ENCODE data around the gene DCUN1D2.

Gene DCUN1D2

GRCh38 chr13:113420232-113420631 is 70.3 kb downstream of the DCUN1D2 start:
- Histone ChIP-seq H3K9ac (ENCODE audit: low read length) (no peak overlapping the region), H3K36me3 (ENCODE audit: control insufficient read depth, insufficient read depth, low read length) (no peaks in the 10 kb centered on the region), H3K27me3 (ENCODE audit: control insufficient read depth, insufficient read depth, low read length) (peaks cover 4% of the 10 kb centered on the region; the same call in 1 of the 2 replicates), H3K4me1 (ENCODE audit: control insufficient read depth, insufficient read depth, low read length) (peaks cover 18% of the 10 kb centered on the region; the same call in 1 of the 2 replicates), H3K9me3 (ENCODE audit: control insufficient read depth, insufficient read depth, low read depth, low read length) (no peaks in the 10 kb centered on the region), H3K4me3 (ENCODE audit: low read depth, low read length) (no peak overlapping the region), H3K27ac (ENCODE audit: low read depth, low read length) (no peak overlapping the region)

GRCh38 chr13:113419531-113420193 is 70.8 kb downstream of the DCUN1D2 start:
- Histone ChIP-seq H3K4me1 (ENCODE audit: control insufficient read depth, insufficient read depth, low read length) (peaks cover 18% of the 10 kb centered on the region; the same call in 1 of the 2 replicates), H3K27me3 (ENCODE audit: control insufficient read depth, insufficient read depth, low read length) (peaks cover 4% of the 10 kb centered on the region; the same call in 1 of the 2 replicates), H3K9ac (ENCODE audit: low read length) (no peak overlapping the region), H3K36me3 (ENCODE audit: control insufficient read depth, insufficient read depth, low read length) (no peaks in the 10 kb centered on the region), H3K27ac (ENCODE audit: low read depth, low read length) (no peak overlapping the region), H3K9me3 (ENCODE audit: control insufficient read depth, insufficient read depth, low read depth, low read length) (no peaks in the 10 kb centered on the region), H3K4me3 (ENCODE audit: low read depth, low read length) (no peak overlapping the region)

DNA sequence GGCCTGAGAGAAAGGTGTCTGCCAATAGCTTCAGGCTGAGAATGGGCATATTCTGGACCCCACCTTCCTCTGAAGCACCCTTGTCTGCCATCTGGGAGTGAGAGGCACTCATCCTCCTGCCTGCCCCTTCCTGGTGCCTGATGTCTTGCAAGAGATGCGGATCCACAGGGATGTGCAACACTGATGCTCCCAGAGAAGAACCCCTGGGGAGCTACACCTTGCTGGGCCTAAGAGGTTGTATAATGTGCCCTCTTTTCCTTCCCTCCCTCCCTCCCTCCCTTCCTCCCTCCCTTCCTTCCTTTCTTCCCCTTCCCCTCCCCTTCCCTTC is 71.8 kb downstream of the DCUN1D2 start:
- H3K4me1 ChIP-seq (ENCODE audit: control insufficient read depth, insufficient read depth, low read length): peaks cover 22% of the 10 kb centered on the region; the same call in 1 of the 2 replicates
- H3K27ac ChIP-seq (ENCODE audit: low read depth, low read length): no peak overlapping the region
- no peaks in the 10 kb centered on the region for H3K9me3 ChIP-seq (ENCODE audit: control insufficient read depth, insufficient read depth, low read depth, low read length)
- H3K9ac ChIP-seq (ENCODE audit: low read length): no peak overlapping the region
- peaks cover 4% of the 10 kb centered on the region; the same call in 1 of the 2 replicates for H3K27me3 ChIP-seq (ENCODE audit: control insufficient read depth, insufficient read depth, low read length)
- no peak overlapping the region for H3K4me3 ChIP-seq (ENCODE audit: low read depth, low read length)
- H3K36me3 ChIP-seq (ENCODE audit: control insufficient read depth, insufficient read depth, low read length): no peaks in the 10 kb centered on the region

- Histone ChIP-seq H3K4me3 (ENCODE audit: low read depth, low read length) (no peak overlapping the region), H3K27ac (ENCODE audit: low read depth, low read length) (no peak overlapping the region), H3K27me3 (ENCODE audit: control insufficient read depth, insufficient read depth, low read length) (peaks cover 4% of the 10 kb centered on the region; the same call in 1 of the 2 replicates), H3K9ac (ENCODE audit: low read length) (no peak overlapping the region), H3K36me3 (ENCODE audit: control insufficient read depth, insufficient read depth, low read length) (no peaks in the 10 kb centered on the region), H3K9me3 (ENCODE audit: control insufficient read depth, insufficient read depth, low read depth, low read length) (no peaks in the 10 kb centered on the region), H3K4me1 (ENCODE audit: control insufficient read depth, insufficient read depth, low read length) (peaks cover 18% of the 10 kb centered on the region; the same call in 1 of the 2 replicates)
These were observed 72.4 kb downstream of the DCUN1D2 start for GRCh38 chr13:113417836-113418721.

DNA sequence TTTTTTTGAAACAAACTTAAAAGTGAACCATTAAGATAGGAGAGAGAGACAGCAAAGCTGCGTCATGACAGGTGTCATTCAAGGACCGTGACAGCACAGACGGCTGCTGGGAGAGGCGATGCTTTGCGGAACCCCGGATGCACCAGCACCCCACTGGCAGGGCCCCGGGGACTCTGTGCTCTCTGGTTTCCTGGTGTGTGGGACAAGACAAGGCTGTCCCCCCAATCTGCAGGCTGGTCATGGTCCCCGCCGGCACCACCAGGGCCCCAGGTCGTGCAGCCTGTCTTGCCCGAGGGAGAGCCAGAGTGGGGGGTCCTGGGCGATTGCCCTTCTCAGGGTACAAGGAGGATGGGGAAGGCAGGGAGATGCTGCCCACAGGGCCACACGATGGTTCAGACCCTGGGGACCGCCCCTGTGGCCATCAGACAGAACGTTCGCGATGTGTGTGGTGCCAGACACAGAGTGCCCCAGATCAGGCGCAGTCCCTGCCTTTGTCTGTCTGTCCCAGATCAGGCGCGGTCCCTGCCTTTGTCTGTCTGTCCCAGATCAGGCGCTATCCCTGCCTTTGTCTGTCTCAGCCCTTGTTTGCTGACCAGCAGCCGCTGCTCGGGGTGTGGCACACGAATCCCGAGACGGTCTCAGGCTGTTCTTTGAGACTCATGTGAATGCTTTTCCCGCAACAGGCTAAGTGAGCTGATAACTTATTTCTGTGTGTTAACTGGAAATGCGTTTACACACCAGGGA is 73.3 kb downstream of the DCUN1D2 start:
- H3K4me3 ChIP-seq (ENCODE audit: low read depth, low read length): no peak overlapping the region
- H3K9me3 ChIP-seq (ENCODE audit: control insufficient read depth, insufficient read depth, low read depth, low read length): no peaks in the 10 kb centered on the region
- peaks cover 10% of the 10 kb centered on the region; the same call in 1 of the 2 replicates for H3K4me1 ChIP-seq (ENCODE audit: control insufficient read depth, insufficient read depth, low read length)
- H3K36me3 ChIP-seq (ENCODE audit: control insufficient read depth, insufficient read depth, low read length): no peaks in the 10 kb centered on the region
- no peak overlapping the region for H3K9ac ChIP-seq (ENCODE audit: low read length)
- peaks cover 4% of the 10 kb centered on the region; the same call in 1 of the 2 replicates for H3K27me3 ChIP-seq (ENCODE audit: control insufficient read depth, insufficient read depth, low read length)
- H3K27ac ChIP-seq (ENCODE audit: low read depth, low read length): no peak overlapping the region

- H3K36me3 ChIP-seq (ENCODE audit: control insufficient read depth, insufficient read depth, low read length): no peaks in the 10 kb centered on the region
- H3K27me3 ChIP-seq (ENCODE audit: control insufficient read depth, insufficient read depth, low read length): peaks cover 4% of the 10 kb centered on the region; the same call in 1 of the 2 replicates
- H3K9ac ChIP-seq (ENCODE audit: low read length): no peak overlapping the region
- H3K27ac ChIP-seq (ENCODE audit: low read depth, low read length): no peak overlapping the region
- no peaks in the 10 kb centered on the region for H3K9me3 ChIP-seq (ENCODE audit: control insufficient read depth, insufficient read depth, low read depth, low read length)
- H3K4me1 ChIP-seq (ENCODE audit: control insufficient read depth, insufficient read depth, low read length): peaks cover 3% of the 10 kb centered on the region; the same call in 1 of the 2 replicates
- H3K4me3 ChIP-seq (ENCODE audit: low read depth, low read length): no peak overlapping the region
These were observed 74.7 kb downstream of the DCUN1D2 start for GRCh38 chr13:113415825-113416224.

DNA sequence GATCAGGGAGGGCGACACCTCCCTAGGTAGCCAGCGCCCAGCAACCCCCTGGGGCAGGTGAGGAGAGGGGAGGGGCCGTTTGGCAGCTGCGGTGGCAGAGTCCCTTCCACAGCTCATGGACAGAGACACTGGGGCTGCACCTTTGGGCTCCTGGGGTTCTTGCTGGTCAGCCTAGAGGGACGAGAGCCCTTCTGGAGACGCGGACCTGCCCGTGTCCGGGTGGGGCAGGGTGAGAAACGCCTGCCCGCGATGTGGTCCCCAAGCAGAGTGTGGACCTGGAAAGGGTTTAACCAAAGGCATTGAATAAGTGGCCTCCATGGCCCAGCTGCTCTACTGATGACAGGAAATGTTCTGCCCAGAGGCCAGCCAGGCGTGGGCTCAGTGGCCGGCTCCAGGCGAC is 75.5 kb downstream of the DCUN1D2 start:
- Histone ChIP-seq H3K4me3 (ENCODE audit: low read depth, low read length) (no peak overlapping the region), H3K4me1 (ENCODE audit: control insufficient read depth, insufficient read depth, low read length) (peaks cover 3% of the 10 kb centered on the region; the same call in 1 of the 2 replicates), H3K9ac (ENCODE audit: low read length) (no peak overlapping the region), H3K36me3 (ENCODE audit: control insufficient read depth, insufficient read depth, low read length) (no peaks in the 10 kb centered on the region), H3K9me3 (ENCODE audit: control insufficient read depth, insufficient read depth, low read depth, low read length) (no peaks in the 10 kb centered on the region), H3K27me3 (ENCODE audit: control insufficient read depth, insufficient read depth, low read length) (peaks cover 4% of the 10 kb centered on the region; the same call in 1 of the 2 replicates), H3K27ac (ENCODE audit: low read depth, low read length) (no peak overlapping the region)

DNA sequence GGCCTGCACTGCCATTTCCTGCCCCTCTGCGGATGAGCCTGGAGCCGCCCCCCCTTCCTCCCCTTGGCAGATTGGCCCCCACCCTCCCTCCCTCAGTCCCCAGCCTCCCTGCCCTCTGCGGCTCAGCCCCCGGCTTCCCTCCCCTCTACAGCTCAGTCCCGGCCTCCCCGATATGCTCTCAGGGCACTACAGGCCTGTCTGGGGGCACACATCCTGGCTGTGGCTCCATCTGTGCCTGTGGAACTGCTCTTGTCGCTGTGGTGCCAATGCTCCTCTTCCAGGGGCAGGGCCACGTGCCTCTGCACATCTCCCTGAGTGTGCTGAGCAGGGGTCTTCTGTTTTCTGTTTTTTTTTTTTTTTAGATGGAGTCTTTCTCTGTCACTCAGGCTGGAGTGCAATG is 76.2 kb downstream of the DCUN1D2 start:
- Histone ChIP-seq H3K9me3 (ENCODE audit: control insufficient read depth, insufficient read depth, low read depth, low read length) (no peaks in the 10 kb centered on the region), H3K4me1 (ENCODE audit: control insufficient read depth, insufficient read depth, low read length) (peaks cover 3% of the 10 kb centered on the region; the same call in 1 of the 2 replicates), H3K9ac (ENCODE audit: low read length) (no peak overlapping the region), H3K27me3 (ENCODE audit: control insufficient read depth, insufficient read depth, low read length) (peaks cover 4% of the 10 kb centered on the region; the same call in 1 of the 2 replicates), H3K4me3 (ENCODE audit: low read depth, low read length) (no peak overlapping the region), H3K36me3 (ENCODE audit: control insufficient read depth, insufficient read depth, low read length) (no peaks in the 10 kb centered on the region), H3K27ac (ENCODE audit: low read depth, low read length) (no peak overlapping the region)

GRCh38 chr13:113413898-113414282 is 76.6 kb downstream of the DCUN1D2 start:
- peaks cover 4% of the 10 kb centered on the region; the same call in 1 of the 2 replicates for H3K27me3 ChIP-seq (ENCODE audit: control insufficient read depth, insufficient read depth, low read length)
- peaks cover 3% of the 10 kb centered on the region; the same call in 1 of the 2 replicates for H3K4me1 ChIP-seq (ENCODE audit: control insufficient read depth, insufficient read depth, low read length)
- no peak overlapping the region for H3K4me3 ChIP-seq (ENCODE audit: low read depth, low read length)
- no peak overlapping the region for H3K9ac ChIP-seq (ENCODE audit: low read length)
- H3K9me3 ChIP-seq (ENCODE audit: control insufficient read depth, insufficient read depth, low read depth, low read length): no peaks in the 10 kb centered on the region
- no peaks in the 10 kb centered on the region for H3K36me3 ChIP-seq (ENCODE audit: control insufficient read depth, insufficient read depth, low read length)
- no peak overlapping the region for H3K27ac ChIP-seq (ENCODE audit: low read depth, low read length)

GRCh38 chr13:113413178-113413897 is 77.2 kb downstream of the DCUN1D2 start:
- H3K9me3 ChIP-seq (ENCODE audit: control insufficient read depth, insufficient read depth, low read depth, low read length): no peaks in the 10 kb centered on the region
- no peak overlapping the region for H3K4me3 ChIP-seq (ENCODE audit: low read depth, low read length)
- H3K27ac ChIP-seq (ENCODE audit: low read depth, low read length): no peak overlapping the region
- no peak overlapping the region for H3K9ac ChIP-seq (ENCODE audit: low read length)
- peaks cover 3% of the 10 kb centered on the region; the same call in 1 of the 2 replicates for H3K4me1 ChIP-seq (ENCODE audit: control insufficient read depth, insufficient read depth, low read length)
- no peaks in the 10 kb centered on the region for H3K36me3 ChIP-seq (ENCODE audit: control insufficient read depth, insufficient read depth, low read length)
- 0 out of 2 replicates have a peak, but pooled peaks cover under 1% of the 10 kb centered on the region for H3K27me3 ChIP-seq (ENCODE audit: control insufficient read depth, insufficient read depth, low read length)

All from HUES6 (cell line).